Naive thymus-derived CD8-positive, alpha-beta T cell (primary cell): Measurements from ENCODE around the gene ERBB2. TPM values are rescaled to one million over a fixed set of nuclear protein-coding genes. Genes with fewer than 3 reads are reported as not detected.
"Not testable (repeated sequence)": the region's sequence is repeated elsewhere in the genome, so short reads cannot be mapped to it uniquely, and the experiment has no call there.

Experiments
- ATAC-seq, 2 donors: fragments of 150-1000 bp; cut with Tn5 transposase in 1 of 2; sonication (Bioruptor Pico), chemical (Tn5 transposase) in 1 of 2; 1 replicate in 1 of 2; 2 replicates in 1 of 2; pipeline ENCODE4 v1.10.0; 2021; ENCODE audit warnings: mild to moderate bottlenecking in 2 of 2, moderate library complexity in 2 of 2
- POLR2A ChIA-PET: fragments of 350-600 bp; sonication (Branson Sonifier 250); formaldehyde crosslinking; loops from one replicate; lab custom pipeline; 2021; ENCODE audit warnings: antibody characterized with exemption; lab: Charles Lee
- DNase-seq, 10 donors: peaks; one replicate each; pipeline versions ENCODE4 v3.0.0 to v3.0.0-alpha.2; 2020 to 2022
- H3K27ac Mint-ChIP-seq, 10 donors: one replicate each; pipeline ENCODE4 v1.8.0; 2020 to 2022; ENCODE audit warnings: mild to moderate bottlenecking in 10 of 10, mixed read lengths in 10 of 10, moderate library complexity in 4 of 10, inconsistent platforms in 1 of 10
- H3K27me3 Mint-ChIP-seq, 5 donors: one replicate each; pipeline ENCODE4 v1.8.0; 2021 to 2022; ENCODE audit warnings: mixed read lengths in 5 of 5
- H3K36me3 Mint-ChIP-seq, 3 donors: one replicate each; pipeline ENCODE4 v1.8.0; 2020 to 2022; ENCODE audit warnings: mixed read lengths in 3 of 3, mild to moderate bottlenecking in 2 of 3, inconsistent platforms in 1 of 3
- H3K4me1 Mint-ChIP-seq, 4 donors: one replicate each; pipeline ENCODE4 v1.8.0; 2021 to 2022; ENCODE audit warnings: mixed read lengths in 4 of 4
- H3K4me3 Mint-ChIP-seq, 10 donors: one replicate each; pipeline ENCODE4 v1.8.0; 2020 to 2022; ENCODE audit warnings: mild to moderate bottlenecking in 10 of 10, mixed read lengths in 10 of 10, moderate library complexity in 6 of 10, inconsistent platforms in 1 of 10
- H3K9me3 Mint-ChIP-seq, 9 donors: one replicate each; pipeline ENCODE4 v1.8.0; 2020 to 2022; ENCODE audit warnings: mixed read lengths in 9 of 9, mild to moderate bottlenecking in 3 of 9, inconsistent platforms in 1 of 9, moderate library complexity in 1 of 9
- polyA plus RNA-seq, 3 donors: library from polyadenylated mRNA; unstranded; fragments of 300-500 nt; fragmentation: Illumina TruSeq; gene quantifications; one replicate each; pipeline ENCODE4 v1.2.3, GENCODE V29; 2021
- total RNA-seq, 8 experiments: library from RNA in 2 of 8; stranded (reverse) in 2 of 8; gene quantifications; one replicate each; pipeline ENCODE4 v1.2.3 and lab custom pipeline; 2021 to 2026

The ERBB2 gene
- total and polyA plus RNA-seq, 5 experiments from 2014 or later: 0.85 to 8.7 (median 2.4) TPM

DNA sequence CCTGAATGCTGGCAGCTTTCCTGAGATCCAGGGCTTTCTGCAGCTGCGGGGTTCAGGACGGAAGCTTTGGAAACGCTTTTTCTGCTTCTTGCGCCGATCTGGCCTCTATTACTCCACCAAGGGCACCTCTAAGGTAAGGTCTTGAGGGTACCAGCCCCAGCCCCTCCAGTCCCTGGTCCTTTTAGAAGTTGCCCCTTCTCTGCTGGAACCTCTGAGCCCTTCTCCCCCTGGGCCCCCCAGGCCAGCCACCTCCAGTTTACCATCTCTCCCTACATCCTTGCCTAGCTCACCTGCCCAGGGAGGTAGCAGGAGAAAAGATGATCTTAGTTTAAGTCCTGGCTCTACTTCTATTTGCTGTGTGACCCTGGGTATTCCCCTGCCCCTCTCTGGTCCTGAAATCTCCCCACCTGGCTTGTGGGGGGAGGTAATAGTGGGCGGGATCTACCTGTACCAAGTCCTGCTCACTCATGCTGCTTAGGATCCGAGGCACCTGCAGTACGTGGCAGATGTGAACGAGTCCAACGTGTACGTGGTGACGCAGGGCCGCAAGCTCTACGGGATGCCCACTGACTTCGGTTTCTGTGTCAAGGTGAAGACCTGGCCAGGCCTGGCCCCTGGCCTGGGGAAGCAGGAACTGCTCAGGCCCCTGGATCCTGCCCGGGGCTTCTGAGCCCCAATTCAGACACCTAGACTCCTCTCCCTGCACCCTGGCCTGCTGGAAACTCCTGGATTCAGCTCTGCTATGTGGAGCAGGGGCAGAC lies 44.4 kb downstream of the ERBB2 start:
- no peak for DNase-seq
- H3K27ac Mint-ChIP-seq: peak overlapping the region in 2 of 10 donors; percentile 34 to 49
- no peak for ATAC-seq
- peaks cover 0 to 11% (median 6%) of the 10 kb centered on the region in 5 donors for H3K27me3 Mint-ChIP-seq
- peaks cover 1 to 16% (median 9%) of the 10 kb centered on the region in 4 donors for H3K4me1 Mint-ChIP-seq
- no peaks in the 10 kb centered on the region for H3K36me3 Mint-ChIP-seq
- H3K9me3 Mint-ChIP-seq: no peaks in the 10 kb centered on the region
- no peak overlapping the region for H3K4me3 Mint-ChIP-seq
- POLR2A ChIA-PET: interaction anchor here (0.6 to 1.4 kb wide), 4 partner anchors 8 to 595 kb away, joined by 3 to 6 read pairs (median 4); no protein-coding TSS in a partner anchor

DNA sequence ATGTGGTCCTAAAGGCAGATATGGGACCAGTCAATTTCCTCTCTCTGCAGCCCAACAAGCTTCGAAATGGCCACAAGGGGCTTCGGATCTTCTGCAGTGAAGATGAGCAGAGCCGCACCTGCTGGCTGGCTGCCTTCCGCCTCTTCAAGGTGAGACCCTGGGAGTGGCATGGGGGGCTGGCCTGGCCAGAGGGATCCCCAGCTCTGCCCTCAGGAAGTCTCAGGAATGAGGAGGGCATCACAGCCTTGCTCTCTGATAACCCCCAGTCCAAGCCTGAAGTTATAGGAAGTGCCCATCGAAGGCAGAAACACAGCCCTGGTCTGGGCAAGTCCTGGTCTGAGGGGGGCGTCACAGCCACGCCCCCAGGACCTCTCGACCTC lies 45.0 kb downstream of the ERBB2 start:
- DNase-seq: no peak
- H3K36me3 Mint-ChIP-seq: no peaks in the 10 kb centered on the region
- H3K27me3 Mint-ChIP-seq: peaks cover 0 to 5% (median 5%) of the 10 kb centered on the region in 5 donors
- no peak overlapping the region for H3K27ac Mint-ChIP-seq
- H3K9me3 Mint-ChIP-seq: no peaks in the 10 kb centered on the region
- peaks cover 1 to 11% (median 6%) of the 10 kb centered on the region in 4 donors for H3K4me1 Mint-ChIP-seq
- POLR2A ChIA-PET: no interaction called here
- no peak overlapping the region for H3K4me3 Mint-ChIP-seq
- no peak for ATAC-seq

DNA sequence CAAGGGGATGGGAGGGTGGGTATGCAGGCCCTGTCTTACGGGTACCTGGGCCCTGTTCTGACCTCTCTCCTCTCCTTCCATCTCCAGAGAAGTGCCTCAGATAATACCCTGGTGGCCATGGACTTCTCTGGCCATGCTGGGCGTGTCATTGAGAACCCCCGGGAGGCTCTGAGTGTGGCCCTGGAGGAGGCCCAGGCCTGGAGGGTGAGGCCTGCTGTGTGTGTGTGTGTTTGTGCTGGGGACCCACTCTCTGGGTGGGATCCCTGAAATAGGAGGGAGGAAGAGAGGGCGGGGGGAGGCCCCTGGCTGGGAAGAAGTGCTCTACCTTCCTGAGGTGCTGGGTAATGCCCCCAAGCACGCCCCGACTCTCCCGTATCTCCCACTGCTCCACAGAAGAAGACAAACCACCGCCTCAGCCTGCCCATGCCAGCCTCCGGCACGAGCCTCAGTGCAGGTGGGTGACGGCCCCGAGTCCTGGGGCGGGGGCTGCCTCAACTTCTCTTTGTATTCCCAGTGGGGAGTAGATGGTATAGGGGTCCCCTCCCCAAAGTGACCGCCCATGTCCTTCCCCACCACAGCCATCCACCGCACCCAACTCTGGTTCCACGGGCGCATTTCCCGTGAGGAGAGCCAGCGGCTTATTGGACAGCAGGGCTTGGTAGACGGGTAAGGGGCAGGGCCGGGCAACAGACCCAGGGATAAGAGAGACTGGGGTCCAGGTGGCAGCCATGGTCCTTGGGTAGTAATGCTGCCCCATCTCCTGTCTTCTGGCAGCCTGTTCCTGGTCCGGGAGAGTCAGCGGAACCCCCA lies 45.7 kb downstream of the ERBB2 start:
- Mint-ChIP-seq H3K36me3 (no peaks in the 10 kb centered on the region), H3K4me3 (no peak overlapping the region), H3K9me3 (no peaks in the 10 kb centered on the region), H3K4me1 (peaks cover under 1 to 3% (median 2%) of the 10 kb centered on the region in 4 donors), H3K27ac (no peak overlapping the region), H3K27me3 (peaks cover 0 to 3% (median 0%) of the 10 kb centered on the region in 5 donors)
- ATAC-seq: no peak
- no peak for DNase-seq
- POLR2A ChIA-PET: no interaction called here

DNA sequence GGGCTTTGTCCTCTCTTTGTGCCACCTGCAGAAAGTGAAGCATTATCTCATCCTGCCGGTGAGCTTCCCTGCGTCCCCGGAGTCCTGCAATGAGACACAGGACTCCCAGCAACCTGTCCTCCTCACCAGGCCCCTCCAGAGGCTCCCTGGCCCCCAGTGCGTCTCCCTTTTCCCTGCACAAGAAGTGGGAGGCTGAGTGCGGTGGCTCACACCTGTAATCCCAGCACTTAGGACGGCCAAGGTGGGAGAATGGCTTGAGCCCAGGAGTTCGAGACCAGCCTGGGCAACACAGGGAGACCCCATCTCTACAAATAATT lies 46.2 kb downstream of the ERBB2 start:
- H3K27ac Mint-ChIP-seq: peak overlapping the region in 2 of 10 donors; percentile 8 to 52
- H3K4me3 Mint-ChIP-seq: no peak overlapping the region
- DNase-seq (no peak), ATAC-seq (no peak)
- peaks cover 0 to 2% (median 0%) of the 10 kb centered on the region in 5 donors for H3K27me3 Mint-ChIP-seq
- no peaks in the 10 kb centered on the region for H3K4me1 Mint-ChIP-seq
- POLR2A ChIA-PET: interaction anchor here (0.5 kb wide), 1 partner anchor 32 kb away, joined by 3 read pairs; no protein-coding TSS in a partner anchor
- no peaks in the 10 kb centered on the region for H3K36me3 Mint-ChIP-seq
- no peaks in the 10 kb centered on the region for H3K9me3 Mint-ChIP-seq

DNA sequence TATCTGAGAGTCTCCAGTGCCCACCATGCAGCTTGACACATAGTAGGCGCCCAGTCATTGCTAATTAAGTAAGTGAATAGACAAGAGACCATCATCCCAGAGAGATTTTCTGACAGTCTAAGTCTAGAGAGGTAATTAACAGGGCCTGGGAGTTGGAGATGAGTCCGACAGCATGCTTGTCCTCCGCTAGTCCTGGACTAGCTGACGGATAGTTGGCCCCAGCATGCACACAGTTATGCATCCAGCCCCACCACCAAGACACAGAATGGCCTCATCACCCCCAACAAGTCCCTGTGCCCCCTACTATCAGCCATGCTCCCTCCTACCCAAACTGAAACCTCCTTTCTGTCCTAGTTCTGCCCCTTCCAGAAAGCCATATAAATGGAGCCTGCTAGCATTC lies 47.9 kb downstream of the ERBB2 start:
- POLR2A ChIA-PET: interaction anchor here (0.6 kb wide), 1 partner anchor 13 kb away, joined by 5 read pairs; no protein-coding TSS in a partner anchor
- Mint-ChIP-seq H3K4me3 (no peak overlapping the region), H3K4me1 (peaks cover 0 to 8% (median 3%) of the 10 kb centered on the region in 4 donors), H3K27me3 (peaks cover 0 to 2% (median 0%) of the 10 kb centered on the region in 5 donors), H3K36me3 (no peaks in the 10 kb centered on the region), H3K27ac (peak overlapping the region in 1 of 10 donors; percentile 60), H3K9me3 (no peaks in the 10 kb centered on the region)
- ATAC-seq (no peak), DNase-seq (no peak)

DNA sequence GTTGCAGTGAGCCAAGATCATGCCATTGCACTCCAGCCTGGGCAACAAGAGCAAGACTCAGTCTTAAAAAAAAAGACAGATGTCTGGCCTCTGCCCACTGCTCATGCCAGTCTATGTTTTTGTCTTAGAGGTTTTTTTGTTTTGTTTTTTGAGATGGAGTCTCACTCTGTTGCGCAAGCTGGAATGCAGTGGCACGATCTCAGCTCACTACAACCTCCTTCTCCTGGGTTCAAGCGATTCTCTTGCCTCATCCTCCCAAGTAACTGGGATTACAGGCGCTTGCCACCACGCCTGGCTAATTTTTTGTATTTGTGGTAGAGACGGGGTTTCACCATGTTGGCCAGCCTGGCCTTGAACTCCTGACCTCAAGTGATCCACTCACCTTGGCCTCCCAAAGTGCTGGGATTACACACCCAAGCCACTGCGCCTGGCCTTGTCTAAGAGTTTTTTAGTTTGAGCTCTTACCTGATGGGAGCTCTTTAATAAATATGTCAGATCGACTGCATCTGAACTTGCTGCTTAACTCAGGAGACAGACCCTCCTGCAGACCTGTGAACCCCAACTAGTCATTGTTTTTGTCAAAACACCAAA lies 48.7 kb downstream of the ERBB2 start:
- H3K27me3 Mint-ChIP-seq, ATAC-seq, H3K4me3 Mint-ChIP-seq, H3K36me3 Mint-ChIP-seq, DNase-seq, H3K27ac Mint-ChIP-seq, H3K9me3 Mint-ChIP-seq: not testable (repeated sequence)
- POLR2A ChIA-PET: interaction anchor here (0.6 kb wide), 1 partner anchor 14 kb away, joined by 5 read pairs; no protein-coding TSS in a partner anchor
- H3K4me1 Mint-ChIP-seq: peaks cover 5 to 16% (median 10%) of the 10 kb centered on the region in 4 donors

DNA sequence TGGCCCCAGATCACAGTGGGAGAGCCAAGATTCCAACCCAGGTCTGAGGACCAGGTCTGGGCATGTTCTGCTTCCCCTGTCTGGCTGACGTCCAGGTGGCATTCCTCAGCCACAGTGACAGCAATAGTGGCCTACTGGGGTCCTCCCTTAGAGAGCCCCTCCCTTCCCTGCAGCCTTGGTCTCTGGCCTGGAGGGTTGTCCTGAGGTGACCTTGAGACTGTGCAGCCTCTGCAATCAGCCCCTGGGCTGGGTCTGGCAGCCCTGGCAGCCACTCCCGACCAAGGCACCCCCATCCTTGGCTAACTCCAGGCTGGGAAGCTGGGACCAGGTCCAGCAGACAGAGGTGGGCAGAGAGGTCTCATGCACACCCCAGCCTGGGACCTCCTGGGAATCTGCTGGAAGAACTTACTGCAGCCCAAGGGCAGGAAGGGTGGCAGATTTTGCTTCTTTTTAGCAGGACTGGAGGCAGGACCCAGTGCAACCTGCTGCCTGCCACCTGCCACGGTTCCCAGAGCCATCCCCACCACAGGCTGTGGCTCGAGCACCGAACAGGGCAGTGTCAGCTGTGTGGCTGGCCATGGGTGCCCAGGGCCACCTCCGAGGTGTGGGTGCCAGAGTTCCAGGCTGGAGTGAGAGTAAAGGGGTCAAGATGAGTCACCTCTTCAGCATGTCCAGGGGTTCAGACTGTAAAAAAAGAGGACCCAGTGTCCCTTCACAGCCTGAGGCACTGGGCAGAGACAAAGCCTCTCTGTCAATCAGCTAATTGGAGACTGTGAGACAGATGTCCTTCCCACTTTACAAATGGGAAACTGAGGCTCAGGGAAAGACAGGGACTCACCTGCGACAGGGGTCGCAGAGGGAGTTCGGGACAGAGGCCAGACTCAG lies 50.5 kb downstream of the ERBB2 start:
- ATAC-seq: no peak

DNA sequence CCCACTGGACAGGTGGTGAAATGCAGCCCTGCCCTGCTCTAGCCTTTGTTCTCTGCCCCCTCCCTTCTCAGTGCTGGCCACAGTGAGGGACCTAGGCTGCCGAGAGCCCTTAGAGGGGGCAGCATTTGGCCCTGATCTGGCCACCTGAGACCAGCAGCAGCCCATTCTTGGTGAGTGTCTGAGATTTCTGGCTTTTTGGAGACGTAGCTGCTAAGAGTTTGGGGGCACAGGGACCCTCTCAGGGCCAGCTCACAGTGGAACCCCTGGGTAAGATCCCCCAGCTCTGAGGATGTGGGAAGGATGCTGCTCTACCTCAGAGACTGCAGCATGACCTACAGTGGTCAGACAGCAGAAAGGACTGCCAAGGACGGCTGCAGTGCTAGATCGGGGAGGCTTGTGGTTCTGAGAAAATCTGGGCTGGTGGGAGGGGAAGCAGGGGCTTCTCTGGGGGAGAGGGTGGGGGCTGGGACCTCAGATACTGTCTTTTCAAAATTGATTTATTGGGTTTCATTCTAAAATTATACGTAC lies 51.2 kb downstream of the ERBB2 start:
- Mint-ChIP-seq H3K27ac (peak overlapping the region in 3 of 10 donors; percentile 35 to 79 (median 53)), H3K9me3 (no peaks in the 10 kb centered on the region), H3K36me3 (no peaks in the 10 kb centered on the region), H3K4me1 (peaks cover 12 to 29% (median 23%) of the 10 kb centered on the region in 4 donors), H3K27me3 (no peaks in the 10 kb centered on the region), H3K4me3 (no peak overlapping the region)
- POLR2A ChIA-PET: interaction anchor here (6.2 kb wide), 1 partner anchor 111 kb away, joined by 87 read pairs; the partner anchor contains the start of gene IKZF3
- ATAC-seq (no peak), DNase-seq (no peak)

More for the DNA sequence above, 50.5 kb downstream of the ERBB2 start:
- Mint-ChIP-seq H3K4me3 (no peak overlapping the region), H3K4me1 (peaks cover 7 to 22% (median 16%) of the 10 kb centered on the region in 4 donors), H3K27ac (no peak overlapping the region), H3K9me3 (no peaks in the 10 kb centered on the region), H3K27me3 (no peaks in the 10 kb centered on the region), H3K36me3 (no peaks in the 10 kb centered on the region)
- DNase-seq: no peak
- POLR2A ChIA-PET: interaction anchor here (0.6 kb wide), 1 partner anchor 16 kb away, joined by 5 read pairs; no protein-coding TSS in a partner anchor

DNA sequence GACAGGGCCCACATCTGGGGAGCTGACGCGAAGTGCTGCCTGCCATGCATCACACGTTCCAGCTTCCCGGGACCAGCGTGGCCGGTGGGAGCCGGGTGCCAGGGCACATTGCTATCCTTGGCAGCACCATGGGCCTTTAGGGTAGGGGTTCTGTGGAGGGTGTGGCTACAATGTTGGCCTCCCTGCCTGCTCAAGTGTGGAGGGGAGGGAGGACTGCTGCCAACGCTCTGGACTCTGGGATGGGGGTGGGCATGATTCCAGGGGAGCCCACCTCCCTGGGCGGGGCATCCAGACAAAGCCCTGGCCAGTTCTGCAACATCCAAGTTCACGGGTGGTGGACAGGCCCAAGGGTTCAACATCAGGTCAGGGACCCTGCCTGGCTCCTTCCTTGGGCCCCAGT lies 51.8 kb downstream of the ERBB2 start:
- H3K27ac Mint-ChIP-seq: peak overlapping the region in 4 of 10 donors; percentile 29 to 93 (median 86)
- no peaks in the 10 kb centered on the region for H3K27me3 Mint-ChIP-seq

DNA sequence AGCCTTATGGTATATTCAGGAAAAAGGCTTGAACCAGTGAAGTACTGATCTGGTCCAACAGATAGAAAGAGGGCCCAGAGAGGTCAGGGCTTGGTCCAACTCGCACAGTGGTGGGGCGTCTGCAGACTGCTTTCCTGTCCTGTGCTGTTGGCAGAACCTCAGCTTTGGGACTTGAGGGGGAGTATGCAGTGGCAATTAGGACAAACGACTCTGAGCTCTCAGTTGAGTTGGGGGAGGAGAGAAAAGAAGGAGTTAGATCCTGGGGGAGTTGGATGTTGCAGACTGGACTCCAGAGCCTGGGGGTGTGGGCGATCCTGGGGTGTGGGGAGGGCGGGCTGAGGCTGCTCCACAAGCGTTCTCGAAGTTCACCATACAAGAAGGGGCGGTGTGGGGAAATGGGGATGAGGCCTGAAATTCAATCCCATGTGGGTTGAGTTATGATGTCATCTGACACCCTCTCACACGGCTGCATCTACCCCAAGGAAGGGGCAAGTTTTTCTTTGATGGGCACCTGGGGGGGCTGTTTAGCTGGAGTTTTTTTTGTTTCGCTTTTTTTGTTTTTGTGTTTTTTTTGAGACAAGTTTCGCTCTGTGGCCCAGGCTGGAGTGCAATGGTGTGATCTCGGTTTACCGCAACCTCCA lies 52.5 kb downstream of the ERBB2 start:
- H3K4me3 Mint-ChIP-seq: peak overlapping the region in 8 of 10 donors; percentile 66 to 82 (median 75)

More for the DNA sequence above, 51.8 kb downstream of the ERBB2 start:
- POLR2A ChIA-PET: interaction anchor here (1.4 to 6.2 kb wide), 5 partner anchors 8 to 131 kb away, joined by 4 to 87 read pairs (median 46); partner anchors contain the start of genes IKZF3 and MIEN1
- Mint-ChIP-seq H3K4me1 (peaks cover 18 to 34% (median 29%) of the 10 kb centered on the region in 4 donors), H3K9me3 (no peaks in the 10 kb centered on the region), H3K4me3 (peak overlapping the region in 1 of 10 donors; percentile 79), H3K36me3 (no peaks in the 10 kb centered on the region)
- ATAC-seq (no peak), DNase-seq (no peak)

More for the DNA sequence above, 52.5 kb downstream of the ERBB2 start:
- no peaks in the 10 kb centered on the region for H3K9me3 Mint-ChIP-seq
- H3K4me1 Mint-ChIP-seq: peaks cover 20 to 41% (median 36%) of the 10 kb centered on the region in 4 donors
- POLR2A ChIA-PET: interaction anchor here (0.7 to 6.2 kb wide), 12 partner anchors 9 to 174 kb away, joined by 3 to 87 read pairs (median 22); partner anchors contain the start of genes IKZF3, LRRC3C, MIEN1 and ORMDL3
- H3K27ac Mint-ChIP-seq: peak overlapping the region; percentile 61 to 96 (median 88)
- ATAC-seq (no peak), DNase-seq (no peak)
- no peaks in the 10 kb centered on the region for H3K36me3 Mint-ChIP-seq
- no peaks in the 10 kb centered on the region for H3K27me3 Mint-ChIP-seq
